HL-60 (cell line): ENCODE measurements around the gene UBL4B.

ENCODE experiments used
- DNase-seq, 2 experiments: peaks; one replicate each; pipeline ENCODE4 v3.0.0-alpha.2; 2010 to 2020; ENCODE audit warnings: low read depth in 1 of 2, low spot score in 1 of 2
- H3K27ac ChIP-seq: fragments of 250-450 bp; sonication (Bioruptor Pico); replicated peaks from 2 replicates; pipeline ENCODE4 v1.5.1; 2020; ENCODE audit warnings: mild to moderate bottlenecking, moderate library complexity
- H3K27me3 ChIP-seq: fragments of 250-450 bp; sonication (Bioruptor Pico); 2 replicates; pipeline ENCODE4 v1.5.1; 2021; ENCODE audit warnings: mild to moderate bottlenecking, moderate library complexity; ENCODE audit not compliant: insufficient read depth, poor library complexity, severe bottlenecking
- H3K4me3 ChIP-seq: replicated peaks from 2 replicates; pipeline ENCODE4 v1.5.1; 2011; ENCODE audit warnings: mild to moderate bottlenecking, control low read depth, low read length; ENCODE audit not compliant: insufficient read depth
- CTCF ChIP-seq: IDR thresholded peaks from one replicate; pipeline ENCODE4 v1.5.1; 2011; ENCODE audit warnings: low read length, control low read depth, inconsistent platforms; ENCODE audit not compliant: insufficient read depth
- GABPA ChIP-seq: IDR thresholded peaks from 2 replicates; pipeline ENCODE4 v1.6.1; 2012; ENCODE audit warnings: low read depth
- POLR2AphosphoS5 ChIP-seq: IDR thresholded peaks from 2 replicates; pipeline ENCODE4 v1.6.1; 2012; ENCODE audit warnings: low read depth
- REST ChIP-seq: IDR thresholded peaks from 2 replicates; pipeline ENCODE4 v1.6.1; 2012; ENCODE audit warnings: low read depth; ENCODE audit not compliant: insufficient replicate concordance
- SPI1 ChIP-seq: IDR thresholded peaks from 2 replicates; pipeline ENCODE4 v1.6.1; 2012; ENCODE audit warnings: low read depth, mild to moderate bottlenecking, borderline replicate concordance

Gene UBL4B

GRCh38 chr1:110088739-110089316, 23.4 kb upstream of the UBL4B start:
- no peak for TF ChIP-seq SPI1
- no peak for TF ChIP-seq CTCF
- no peak for TF ChIP-seq REST
- no peak for TF ChIP-seq POLR2AphosphoS5
- TF ChIP-seq GABPA, result no peak
- Histone ChIP-seq H3K4me3 (no peak overlapping the region), H3K27ac (no peak overlapping the region), H3K27me3 (peaks cover 36% of the 10 kb centered on the region)
- no peak for DNase-seq

GRCh38 chr1:110089561-110090275, 22.5 kb upstream of the UBL4B start:
- Histone ChIP-seq H3K27ac (no peak overlapping the region), H3K4me3 (no peak overlapping the region), H3K27me3 (peaks cover 27% of the 10 kb centered on the region)
- TF ChIP-seq SPI1, result no peak
- TF ChIP-seq POLR2AphosphoS5, result no peak
- TF ChIP-seq REST, result no peak
- no peak for TF ChIP-seq CTCF
- TF ChIP-seq GABPA, result no peak
- DNase-seq, result no peak

- H3K4me3 ChIP-seq, result no peak overlapping the region
- H3K27ac ChIP-seq, result no peak overlapping the region
- no peak for DNase-seq
Observed at GRCh38 chr1:110091381-110091780, 20.9 kb upstream of the UBL4B start.

More at GRCh38 chr1:110091381-110091780, 20.9 kb upstream of the UBL4B start:
- TF ChIP-seq GABPA (no peak), CTCF (no peak), REST (no peak), SPI1 (no peak), POLR2AphosphoS5 (no peak)
- peaks cover 22% of the 10 kb centered on the region for H3K27me3 ChIP-seq
